Measurements from ENCODE around the gene AP3M1.

DNA sequence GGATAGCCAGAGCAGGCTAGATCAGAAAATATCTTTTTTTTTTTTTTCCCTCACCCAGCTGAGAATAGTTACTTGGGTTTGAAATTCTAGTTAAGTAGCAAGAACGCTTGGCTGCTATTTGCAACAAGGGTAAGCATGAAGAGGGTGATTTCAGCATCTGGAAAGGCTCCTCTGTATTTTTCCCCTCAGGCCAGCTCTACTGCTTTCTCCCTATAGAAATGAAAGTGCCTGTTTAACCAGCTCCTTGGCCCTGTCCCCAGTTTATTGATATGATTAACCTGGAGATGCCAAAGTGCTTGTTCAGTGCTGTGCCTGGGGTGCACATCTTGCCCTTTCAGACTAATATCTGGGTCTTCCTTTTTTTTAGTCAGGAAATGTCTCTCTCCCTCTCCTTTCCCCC is 37.1 kb downstream of the AP3M1 start:
- TF ChIP-seq, protein P1, sequence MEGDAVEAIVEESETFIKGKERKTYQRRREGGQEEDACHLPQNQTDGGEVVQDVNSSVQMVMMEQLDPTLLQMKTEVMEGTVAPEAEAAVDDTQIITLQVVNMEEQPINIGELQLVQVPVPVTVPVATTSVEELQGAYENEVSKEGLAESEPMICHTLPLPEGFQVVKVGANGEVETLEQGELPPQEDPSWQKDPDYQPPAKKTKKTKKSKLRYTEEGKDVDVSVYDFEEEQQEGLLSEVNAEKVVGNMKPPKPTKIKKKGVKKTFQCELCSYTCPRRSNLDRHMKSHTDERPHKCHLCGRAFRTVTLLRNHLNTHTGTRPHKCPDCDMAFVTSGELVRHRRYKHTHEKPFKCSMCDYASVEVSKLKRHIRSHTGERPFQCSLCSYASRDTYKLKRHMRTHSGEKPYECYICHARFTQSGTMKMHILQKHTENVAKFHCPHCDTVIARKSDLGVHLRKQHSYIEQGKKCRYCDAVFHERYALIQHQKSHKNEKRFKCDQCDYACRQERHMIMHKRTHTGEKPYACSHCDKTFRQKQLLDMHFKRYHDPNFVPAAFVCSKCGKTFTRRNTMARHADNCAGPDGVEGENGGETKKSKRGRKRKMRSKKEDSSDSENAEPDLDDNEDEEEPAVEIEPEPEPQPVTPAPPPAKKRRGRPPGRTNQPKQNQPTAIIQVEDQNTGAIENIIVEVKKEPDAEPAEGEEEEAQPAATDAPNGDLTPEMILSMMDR (IDR thresholded peaks at IDR 0.05): no peak
- no peak for TF ChIP-seq POLR2A (IDR thresholded peaks at IDR 0.05)
- no peak for TF ChIP-seq POLR2AphosphoS5 (IDR thresholded peaks at IDR 0.05)

All from suprapubic skin (tissue), 4 donors.